HG03135 (cell line): Measurements from ENCODE around the gene DLST.
A peak's percentile ranks its signal among the peaks of the same experiment; 100 is the strongest.

ENCODE experiments used
- ATAC-seq: cut with Tn5 transposase; IDR thresholded peaks from one replicate; pipeline ENCODE4 v1.9.1; 2021; ENCODE audit warnings: mild to moderate bottlenecking, moderate library complexity; ENCODE audit not compliant: unreplicated experiment

The DLST gene

DNA sequence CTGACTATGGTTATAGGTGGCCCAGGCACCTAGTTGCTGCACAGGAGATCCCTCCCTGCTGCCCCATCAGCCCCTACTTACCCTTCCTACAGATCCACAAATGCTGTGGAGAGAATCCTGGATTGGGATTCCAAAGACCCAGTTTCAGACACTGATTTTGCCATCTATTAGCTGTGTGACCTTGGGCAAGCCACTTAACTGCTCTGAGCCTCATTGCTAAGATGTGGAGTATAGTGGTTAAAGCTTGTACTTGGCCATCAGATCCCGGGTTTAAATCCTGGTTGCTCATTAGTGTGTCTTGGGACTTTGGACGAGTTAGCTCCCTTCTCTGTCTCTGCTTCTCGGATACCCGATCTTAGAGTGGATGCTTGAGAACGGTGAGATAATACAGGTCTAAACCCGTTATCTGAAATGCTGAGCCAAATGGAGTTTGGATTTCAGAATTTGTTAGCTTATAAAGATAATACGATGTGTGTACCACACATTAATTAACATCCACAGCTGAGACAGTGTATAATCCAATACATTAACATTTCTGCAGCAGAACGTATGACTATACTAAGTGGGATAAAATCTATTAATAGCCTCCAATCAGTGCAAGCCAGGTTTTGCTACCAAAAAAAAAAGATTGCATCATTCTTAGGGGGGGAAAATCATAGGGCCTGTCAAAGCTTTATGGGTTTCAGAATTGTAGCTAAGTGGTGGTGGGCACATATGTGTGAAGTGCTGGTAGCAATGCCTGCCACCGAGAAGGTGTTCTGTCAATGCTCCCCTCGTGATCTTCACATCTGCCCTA is 21.8 kb upstream of the DLST start:
- ATAC-seq: no peak

DNA sequence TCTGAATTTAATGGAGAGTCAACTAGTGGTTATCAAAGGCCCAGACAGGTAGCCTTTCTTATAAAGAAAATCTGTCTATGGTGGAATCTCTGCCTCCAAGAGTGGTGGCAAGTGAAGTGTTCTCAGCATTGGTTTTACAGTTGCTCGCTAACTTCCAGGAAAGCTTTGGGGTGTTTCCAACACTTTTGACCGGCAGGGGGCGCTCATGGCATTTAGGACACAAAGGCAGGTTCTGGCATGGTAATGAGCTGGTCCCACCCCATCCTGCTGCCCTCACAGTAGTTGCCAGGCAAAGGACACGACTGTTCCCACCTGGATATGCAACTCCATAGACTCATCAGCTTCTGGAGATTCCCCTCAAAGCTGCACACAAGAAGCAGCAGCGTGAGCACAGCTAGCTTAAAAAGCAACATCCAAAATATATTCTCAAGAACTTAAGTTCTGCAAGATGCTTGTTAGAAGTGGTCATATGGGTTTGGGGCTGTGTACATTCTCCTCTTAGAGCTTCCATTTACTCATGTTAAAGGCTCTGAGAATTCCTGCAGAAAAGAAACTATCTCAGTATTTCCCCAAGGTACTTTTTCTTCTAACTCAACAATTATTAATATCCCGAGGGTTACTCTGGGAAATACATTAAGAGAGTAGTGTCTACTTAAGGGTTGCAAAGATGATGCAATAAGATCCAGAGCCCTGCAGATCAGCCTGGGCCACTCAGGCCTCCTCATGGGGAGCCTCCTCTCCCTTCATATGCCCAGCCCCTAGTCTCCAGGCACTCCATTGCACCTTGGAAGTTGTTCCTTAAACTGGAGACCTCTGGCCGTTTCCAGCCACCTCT is 20.6 kb upstream of the DLST start:
- no peak for ATAC-seq

DNA sequence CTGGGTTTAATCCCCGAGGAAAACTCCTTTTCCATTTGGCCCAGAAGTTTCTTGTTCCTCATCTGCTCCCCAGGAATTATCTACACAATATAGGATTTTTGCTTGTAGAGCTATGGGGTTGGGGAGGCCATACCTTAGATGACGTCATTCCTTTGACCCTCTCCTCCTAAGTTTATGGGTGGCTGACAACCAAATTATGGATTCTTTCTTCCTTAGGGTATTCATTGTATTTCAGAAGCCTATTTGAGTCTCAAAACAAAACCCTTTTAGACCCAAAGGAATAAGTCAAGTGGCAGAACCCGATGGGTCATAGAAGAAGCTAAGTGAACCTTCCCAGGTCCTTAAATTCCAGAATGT is 20.0 kb upstream of the DLST start:
- ATAC-seq: no peak

DNA sequence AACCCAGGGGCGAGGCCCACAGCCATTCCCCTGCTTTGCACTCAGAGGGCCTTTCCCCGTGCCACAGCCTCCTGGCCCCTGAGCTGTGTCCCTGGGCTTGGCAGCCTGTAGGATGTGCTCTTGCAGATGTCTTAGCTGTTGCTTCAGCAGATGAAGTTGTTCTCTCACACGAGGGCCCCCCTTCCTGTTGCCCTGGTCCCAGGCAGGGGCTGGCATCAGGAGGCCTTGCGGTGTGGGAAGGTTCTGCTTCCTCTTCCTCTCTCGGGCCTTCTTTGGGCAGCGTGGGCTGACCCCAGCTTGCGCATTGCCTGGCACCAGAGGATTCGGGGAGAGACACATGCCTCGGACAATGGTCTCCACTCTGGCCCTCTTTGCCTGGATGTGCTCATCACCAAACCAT is 18.4 kb upstream of the DLST start:
- no peak for ATAC-seq

DNA sequence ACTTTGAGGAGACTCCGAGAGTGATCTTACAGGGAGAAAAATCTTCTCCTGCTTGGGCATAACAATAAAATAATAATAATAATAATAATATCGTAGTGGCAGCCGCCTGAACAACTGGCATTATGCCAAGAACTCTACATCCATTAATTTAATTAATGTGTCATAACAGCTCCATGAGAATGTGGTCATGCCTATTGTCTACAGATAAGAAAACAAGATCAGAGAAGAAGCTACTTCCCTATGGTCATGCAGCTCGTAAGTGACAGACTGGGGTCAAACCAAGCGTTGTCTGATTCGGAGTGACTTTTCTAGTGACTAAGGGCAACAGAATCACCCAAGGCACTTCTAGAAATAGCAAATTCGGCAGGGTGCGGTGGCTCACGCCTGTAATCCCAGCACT is 17.5 kb upstream of the DLST start:
- no peak for ATAC-seq

DNA sequence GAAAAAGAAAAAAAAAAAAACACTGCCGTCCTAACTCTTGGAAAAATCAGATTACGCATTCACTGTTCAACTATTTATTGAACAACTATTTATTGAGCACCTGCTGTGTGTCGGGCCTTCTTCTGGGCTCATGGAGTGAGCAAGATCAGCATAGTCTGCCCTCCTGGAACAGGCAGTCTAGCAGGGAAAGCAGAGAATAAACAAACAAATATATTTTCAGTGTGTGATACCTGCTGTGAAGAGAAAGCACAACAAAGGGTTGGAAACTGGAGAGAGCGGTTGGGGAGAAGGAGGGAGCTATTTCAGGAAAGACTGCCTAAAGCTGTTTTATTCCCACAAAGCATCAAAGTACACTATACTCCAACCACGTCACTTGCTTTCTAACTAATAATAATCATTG is 16.6 kb upstream of the DLST start:
- no peak for ATAC-seq

DNA sequence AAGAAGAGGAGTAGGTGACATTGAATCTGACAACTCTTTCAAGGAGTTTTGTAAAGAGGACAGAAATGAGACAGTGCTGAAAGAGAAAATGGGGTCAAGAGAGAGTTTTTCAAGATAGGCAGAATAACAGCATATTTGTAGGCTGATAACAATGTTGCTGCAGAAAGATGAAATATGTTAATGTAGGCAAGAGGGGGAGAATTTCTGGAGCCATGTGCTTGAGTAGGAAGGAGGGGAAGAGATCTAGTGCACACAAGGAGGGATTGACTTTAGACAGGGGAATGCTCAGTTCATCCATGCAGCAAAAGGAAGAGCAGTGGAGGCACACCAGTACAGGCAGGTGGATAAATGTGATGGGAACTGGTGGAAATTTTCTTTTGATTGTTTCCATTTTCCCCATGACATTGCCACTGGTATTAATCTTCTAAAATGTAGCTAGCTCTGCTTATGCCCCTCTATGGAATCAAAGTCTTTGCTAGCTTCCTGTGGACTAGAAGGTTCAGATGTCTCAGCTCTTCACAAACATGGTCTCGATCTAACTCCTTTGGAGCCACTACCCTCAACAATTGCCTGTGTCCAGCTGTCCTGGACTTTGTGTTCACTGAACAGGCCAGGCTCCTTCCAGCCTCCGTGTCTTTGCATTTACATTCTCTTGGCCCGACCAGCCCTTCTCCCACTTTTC is 14.9 kb upstream of the DLST start:
- no peak for ATAC-seq

DNA sequence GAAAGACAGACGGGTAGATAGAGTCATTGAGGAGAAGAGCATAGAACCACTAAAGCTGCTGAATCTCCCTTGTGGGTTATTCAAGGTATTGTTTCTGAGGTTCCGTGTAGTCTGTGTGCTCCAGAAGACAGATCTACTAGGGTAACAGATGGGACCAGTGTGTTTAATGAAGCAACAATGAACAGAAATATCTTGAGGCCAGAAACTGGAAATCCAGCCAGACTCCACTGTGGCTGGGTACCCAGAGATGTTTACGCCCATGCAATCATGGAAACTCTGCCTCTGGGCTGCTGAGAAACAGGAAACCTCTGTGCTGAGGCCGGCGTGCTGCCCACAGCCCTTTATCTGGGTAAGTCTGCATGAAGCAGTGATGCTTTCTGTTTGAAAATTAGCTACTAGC is 14.0 kb upstream of the DLST start:
- no peak for ATAC-seq

DNA sequence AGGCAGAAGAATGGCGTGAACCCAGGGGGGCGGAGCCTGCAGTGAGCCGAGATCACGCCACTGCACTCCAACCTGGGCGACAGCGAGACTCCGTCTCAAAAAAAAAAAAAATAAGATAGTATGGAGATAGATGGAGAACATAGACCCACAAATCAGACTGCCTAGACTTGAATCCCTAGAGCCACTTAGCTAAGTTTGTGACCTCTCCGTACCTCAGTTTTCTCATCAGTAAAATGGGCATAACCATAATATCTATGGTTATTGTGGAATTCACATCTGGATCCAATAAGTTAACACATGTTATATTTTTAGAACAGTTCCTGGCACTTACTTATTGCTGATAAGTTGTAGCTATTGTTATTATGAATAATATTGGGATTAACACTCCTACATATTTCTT is 13.0 kb upstream of the DLST start:
- ATAC-seq: no peak

DNA sequence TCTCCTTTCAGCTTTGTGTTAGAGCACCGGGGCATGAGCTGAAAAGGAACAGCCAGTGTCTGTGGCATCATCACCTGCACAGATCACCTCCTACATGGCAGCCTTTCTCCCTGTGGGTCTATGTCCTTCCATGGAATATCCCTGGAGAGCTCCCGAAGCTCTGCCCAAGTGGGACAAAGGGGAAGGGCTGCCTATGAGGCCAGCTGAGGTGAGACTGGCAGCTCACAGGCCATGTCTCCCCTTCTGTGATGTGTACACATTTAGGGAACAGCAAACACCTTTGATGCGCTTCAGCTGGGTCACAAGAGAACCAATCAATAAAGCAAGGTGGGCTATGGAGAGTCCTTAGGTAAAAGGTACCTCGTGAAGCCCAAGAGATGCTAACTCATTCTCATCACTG is 9.9 kb upstream of the DLST start:
- ATAC-seq: no peak

DNA sequence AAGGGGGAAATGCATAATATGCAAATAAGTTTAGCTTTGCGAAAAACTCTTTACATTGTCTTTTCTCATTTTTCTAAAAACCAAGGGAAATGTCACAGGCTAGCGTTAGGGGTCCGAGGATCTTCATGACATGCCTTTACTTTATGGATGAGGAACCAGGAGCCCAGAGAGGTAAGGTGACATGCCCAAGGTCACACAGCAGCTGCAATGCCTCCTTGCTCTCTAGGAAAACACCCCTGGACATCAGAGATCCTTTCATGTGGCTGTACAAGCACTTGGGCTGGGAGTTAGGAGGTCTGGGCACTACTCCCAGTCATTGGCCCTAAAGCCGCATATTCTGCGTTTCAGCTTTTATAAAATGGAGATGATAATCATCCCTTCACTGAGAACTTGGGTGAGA is 6.5 kb upstream of the DLST start:
- no peak for ATAC-seq

DNA sequence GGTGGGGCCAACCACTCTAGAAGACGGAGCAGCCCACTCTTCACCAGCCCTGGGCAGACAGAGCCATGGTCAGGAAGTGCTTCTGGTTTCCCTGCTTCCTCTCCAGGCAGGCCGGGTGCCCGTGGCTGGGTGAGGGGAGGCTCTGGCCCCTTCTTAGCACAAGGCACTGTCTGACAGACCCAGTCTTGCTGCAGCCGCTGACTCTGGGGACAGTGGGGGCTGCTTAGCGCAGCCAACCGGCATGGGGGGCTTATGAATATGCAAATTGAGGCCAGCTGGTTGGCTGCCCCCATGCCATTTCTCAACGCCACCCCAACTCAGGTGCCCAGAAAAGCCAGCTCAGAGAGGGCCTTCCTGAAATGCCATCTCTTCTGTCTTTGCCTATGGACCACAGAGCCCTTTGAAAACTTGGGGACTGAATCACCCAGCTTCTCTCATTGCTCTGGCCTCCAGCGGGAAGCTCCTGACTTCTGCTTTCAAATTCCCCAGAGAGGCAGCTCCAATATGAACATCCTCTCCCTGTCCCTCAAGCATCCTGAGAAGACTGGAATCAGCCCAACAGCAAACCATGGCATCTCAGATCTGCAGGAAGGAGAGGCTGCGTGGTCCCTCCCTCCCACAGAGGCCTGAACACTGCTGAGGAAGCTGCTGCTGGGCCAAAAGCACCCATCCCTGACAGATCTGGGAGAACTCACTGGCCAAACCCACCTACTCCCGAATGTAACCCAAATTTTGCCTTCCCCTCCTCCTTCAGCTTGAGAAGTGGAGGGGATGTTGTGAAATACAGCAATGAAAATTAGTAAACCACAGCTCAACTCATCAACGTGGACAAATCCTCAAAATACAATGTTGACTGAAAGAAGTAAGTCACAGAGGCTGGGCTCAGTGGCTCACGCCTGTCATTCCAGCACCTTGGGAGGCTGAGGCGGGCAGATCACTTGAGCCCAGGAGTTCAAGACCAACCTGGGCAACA is 5.5 kb upstream of the DLST start, which contains the start of gene PROX2:
Gene PROX2, minus strand, starts transcription at position 205 of the 973 bp plus-strand sequence. CDS start 12,311 bp downstream, outside the sequence.
- no peak for ATAC-seq

DNA sequence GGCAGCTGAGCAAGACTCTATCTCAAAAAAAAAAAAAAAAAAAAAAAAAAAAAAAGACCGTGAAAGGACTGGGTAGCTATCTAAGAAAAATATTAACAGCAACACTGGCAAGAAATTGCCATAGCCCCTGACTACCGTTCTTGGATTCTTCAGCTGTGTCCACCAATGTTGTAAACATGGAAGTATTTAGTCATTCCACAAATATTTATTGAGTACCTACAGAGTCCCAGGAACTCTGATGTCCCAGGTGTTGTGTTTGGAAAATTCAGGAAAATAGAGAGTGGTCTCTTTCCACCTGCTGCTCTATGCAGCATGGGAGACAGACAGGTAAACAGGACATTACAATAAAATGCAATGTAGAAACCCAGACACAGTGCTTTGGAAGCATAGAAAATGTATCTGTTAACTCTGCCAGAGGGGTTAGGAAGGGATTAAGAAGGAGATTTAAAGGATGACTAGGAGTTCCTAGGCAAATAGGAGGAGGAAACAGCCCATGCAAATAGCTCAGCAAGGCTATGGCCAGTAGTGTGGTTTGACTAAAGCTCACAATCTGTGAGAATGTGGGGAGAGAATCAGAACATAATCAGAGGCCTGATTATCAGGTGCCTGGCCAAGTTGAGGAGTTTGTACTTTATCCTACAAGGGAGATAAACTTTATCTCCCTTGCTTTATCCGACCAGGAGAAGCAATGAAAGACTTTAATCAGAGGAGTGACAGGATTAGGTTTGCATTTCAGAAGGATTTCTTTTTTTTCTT is 2.1 kb upstream of the DLST start:
- no peak for ATAC-seq

DNA sequence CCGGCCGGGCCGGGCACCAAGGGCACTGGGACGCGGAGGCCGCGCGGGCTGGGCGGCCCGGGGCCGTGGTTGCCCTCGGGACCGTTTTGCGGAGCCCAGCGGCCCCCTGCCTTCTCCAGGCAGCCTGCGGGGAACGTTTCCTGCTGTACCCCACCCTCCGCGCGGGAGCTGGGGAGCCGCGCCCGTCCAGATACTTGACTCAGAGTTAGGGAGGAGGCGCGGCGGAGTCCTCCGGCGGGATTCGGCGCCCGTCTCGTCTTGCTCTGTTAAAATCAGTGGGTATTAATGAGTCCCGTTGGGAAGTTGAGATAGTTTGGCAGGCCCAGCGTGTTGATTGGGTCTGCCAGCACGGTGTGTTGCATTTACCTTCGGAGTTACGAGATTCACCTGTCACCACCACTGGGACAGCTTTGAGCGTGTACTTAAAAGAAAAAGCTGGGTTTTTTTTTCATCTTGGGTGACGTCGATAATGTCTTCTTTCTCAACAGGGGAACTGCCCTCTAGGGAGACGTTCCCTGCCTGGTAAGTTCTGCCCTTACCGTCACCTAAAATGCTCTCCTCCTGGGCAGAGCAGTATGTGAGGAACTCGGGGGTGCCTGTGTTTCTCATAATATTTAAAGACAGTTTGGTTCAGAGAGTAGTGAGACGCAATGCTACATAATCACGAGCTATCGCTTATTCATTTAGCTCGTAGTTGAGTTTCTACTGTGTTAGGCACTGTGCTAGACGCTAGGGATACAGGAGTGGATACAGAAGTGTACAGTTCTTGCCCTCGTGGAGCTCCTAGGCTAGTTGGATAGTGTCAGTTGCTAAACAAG is 596 bp downstream of the DLST start:
- ATAC-seq: peak; percentile 48

DNA sequence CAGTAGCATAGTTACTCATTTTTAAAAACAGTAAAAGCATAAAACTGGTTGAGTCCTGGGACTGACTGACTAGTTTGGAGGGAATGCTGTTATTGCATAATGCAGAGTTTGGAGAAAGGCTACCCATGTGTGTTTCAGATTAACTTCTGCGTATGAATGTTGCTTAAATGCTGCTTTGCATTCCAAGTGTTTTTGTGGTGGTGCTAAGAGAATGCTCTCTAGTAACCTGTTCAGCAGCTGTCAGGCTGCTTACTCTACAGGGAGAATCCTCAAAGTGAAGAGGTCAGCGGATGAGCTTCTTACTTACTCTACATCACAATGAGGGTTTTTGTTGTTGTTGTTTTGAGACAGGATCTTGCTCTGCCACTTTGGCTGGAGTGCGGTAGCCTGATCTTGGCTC is 4.3 kb downstream of the DLST start:
- no peak for ATAC-seq

DNA sequence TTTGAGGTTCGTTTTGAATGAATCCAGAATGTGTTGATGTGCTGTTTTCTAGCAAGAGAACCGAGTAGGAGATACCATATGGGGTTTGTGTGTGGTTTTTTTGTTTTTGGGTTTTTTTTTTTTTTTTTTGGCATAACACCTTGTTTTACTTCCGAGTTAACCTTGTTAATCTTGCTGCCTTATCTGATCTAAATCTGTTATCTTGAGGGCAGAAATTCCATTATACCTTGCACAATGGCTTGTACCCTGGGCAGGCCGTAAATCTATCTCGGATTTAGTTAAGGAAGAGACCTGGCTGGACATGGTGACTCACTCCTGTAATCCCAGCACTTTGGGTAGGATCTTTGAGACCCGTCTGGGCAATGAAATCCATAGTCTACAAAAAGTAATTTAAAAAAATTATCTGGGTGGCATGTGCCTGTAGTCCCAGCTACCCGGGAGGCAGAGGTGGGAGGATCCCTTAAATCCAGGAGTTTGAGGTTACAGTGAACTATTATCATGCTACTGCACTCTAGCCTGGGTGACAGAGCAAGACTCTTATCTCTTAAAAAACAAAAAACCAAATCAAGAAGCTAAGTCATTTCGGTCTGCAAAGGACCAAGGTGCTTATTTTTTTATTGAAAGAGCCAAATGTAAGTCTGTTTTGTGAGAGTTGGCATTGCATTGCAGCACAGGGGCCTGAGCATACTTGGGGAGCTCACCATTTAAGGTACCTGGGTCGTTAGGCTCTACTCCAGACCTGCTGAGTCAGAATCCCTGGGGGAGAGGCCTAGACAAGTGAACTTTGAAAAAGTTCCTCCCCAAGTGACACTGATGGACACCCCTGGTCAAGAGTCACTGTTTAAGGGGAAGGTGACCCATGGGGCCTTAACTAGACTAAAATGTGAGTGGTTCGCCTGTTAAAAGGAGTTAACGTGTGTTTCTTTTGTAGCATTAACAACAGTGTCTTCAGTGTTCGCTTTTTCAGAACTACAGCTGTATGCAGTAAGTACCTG is 6.7 kb downstream of the DLST start:
- no peak for ATAC-seq

DNA sequence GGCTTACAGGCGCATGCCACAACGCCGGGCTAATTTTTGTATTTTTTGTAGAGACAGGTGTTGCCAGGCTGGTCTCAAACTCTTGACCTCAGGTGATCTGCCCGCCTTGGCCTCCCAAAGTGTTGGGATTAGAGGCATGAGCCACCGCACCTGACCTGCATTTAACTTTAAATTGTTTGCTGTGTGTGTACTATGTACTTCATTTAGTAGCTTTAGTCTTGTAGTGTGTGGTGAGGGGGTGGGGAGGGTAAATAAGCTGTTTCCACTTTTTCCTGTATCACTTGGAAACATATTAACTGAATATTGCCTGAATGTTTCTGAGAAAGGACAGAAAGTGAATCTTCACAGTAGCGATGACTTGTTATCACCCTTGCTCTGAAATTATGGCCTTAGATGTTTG is 8.5 kb downstream of the DLST start:
- ATAC-seq: no peak

DNA sequence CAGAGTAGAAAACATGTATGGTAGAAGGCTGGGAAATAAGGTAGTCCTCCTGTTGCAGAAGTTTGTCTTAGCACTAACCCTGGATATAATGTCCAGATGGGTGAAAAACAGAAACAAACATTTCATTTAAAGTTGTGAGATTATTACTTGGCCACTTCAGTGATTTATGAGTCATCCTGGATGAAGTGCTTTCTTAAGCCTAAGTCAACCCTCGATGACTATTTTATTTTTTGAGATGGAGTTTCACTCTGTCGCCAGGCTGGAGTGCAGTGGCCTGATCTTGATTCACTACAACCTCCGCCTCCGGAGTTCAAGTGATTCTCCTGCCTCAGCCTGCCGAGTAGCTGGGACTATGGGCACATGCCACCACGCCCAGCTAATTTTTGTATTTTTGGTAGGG is 10.2 kb downstream of the DLST start:
- no peak for ATAC-seq
